Measurements from ENCODE around the gene PTK6.

PTK6 gene

DNA sequence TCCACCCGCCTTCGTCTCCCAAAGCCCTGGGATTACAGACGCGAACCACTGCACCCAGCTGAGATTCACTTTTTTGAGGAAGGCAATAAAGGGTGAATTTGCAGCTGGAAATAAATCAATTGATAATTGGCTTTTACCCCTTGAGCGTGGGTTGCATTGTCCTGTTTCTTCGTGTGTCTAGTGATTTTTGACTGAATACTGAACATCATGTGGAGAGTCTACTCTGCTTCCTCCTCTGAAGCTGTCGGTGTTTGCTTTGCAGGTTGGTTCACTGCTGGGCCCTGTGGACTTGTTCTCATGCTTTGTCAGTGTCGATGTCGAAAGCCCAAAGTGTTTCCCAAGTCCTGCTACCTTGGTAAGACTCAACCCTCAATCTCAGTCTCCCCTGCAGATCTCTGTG, 32.5 kb downstream of the PTK6 start:
- TF ChIP-seq POLR2AphosphoS5 (IDR thresholded peaks at IDR 0.05; ENCODE audit: low read depth) (no peak), SPI1 (IDR thresholded peaks at IDR 0.05; ENCODE audit: borderline replicate concordance, low read depth) (no peak), GABPA (IDR thresholded peaks at IDR 0.05; ENCODE audit: low read depth) (no peak)
- TF ChIP-seq, protein P1, sequence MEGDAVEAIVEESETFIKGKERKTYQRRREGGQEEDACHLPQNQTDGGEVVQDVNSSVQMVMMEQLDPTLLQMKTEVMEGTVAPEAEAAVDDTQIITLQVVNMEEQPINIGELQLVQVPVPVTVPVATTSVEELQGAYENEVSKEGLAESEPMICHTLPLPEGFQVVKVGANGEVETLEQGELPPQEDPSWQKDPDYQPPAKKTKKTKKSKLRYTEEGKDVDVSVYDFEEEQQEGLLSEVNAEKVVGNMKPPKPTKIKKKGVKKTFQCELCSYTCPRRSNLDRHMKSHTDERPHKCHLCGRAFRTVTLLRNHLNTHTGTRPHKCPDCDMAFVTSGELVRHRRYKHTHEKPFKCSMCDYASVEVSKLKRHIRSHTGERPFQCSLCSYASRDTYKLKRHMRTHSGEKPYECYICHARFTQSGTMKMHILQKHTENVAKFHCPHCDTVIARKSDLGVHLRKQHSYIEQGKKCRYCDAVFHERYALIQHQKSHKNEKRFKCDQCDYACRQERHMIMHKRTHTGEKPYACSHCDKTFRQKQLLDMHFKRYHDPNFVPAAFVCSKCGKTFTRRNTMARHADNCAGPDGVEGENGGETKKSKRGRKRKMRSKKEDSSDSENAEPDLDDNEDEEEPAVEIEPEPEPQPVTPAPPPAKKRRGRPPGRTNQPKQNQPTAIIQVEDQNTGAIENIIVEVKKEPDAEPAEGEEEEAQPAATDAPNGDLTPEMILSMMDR (IDR thresholded peaks at IDR 0.05; ENCODE audit: insufficient read depth, low read length): no peak
- TF ChIP-seq, protein P2, sequence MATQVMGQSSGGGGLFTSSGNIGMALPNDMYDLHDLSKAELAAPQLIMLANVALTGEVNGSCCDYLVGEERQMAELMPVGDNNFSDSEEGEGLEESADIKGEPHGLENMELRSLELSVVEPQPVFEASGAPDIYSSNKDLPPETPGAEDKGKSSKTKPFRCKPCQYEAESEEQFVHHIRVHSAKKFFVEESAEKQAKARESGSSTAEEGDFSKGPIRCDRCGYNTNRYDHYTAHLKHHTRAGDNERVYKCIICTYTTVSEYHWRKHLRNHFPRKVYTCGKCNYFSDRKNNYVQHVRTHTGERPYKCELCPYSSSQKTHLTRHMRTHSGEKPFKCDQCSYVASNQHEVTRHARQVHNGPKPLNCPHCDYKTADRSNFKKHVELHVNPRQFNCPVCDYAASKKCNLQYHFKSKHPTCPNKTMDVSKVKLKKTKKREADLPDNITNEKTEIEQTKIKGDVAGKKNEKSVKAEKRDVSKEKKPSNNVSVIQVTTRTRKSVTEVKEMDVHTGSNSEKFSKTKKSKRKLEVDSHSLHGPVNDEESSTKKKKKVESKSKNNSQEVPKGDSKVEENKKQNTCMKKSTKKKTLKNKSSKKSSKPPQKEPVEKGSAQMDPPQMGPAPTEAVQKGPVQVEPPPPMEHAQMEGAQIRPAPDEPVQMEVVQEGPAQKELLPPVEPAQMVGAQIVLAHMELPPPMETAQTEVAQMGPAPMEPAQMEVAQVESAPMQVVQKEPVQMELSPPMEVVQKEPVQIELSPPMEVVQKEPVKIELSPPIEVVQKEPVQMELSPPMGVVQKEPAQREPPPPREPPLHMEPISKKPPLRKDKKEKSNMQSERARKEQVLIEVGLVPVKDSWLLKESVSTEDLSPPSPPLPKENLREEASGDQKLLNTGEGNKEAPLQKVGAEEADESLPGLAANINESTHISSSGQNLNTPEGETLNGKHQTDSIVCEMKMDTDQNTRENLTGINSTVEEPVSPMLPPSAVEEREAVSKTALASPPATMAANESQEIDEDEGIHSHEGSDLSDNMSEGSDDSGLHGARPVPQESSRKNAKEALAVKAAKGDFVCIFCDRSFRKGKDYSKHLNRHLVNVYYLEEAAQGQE (IDR thresholded peaks at IDR 0.05; ENCODE audit: insufficient replicate concordance, low read depth): no peak
- Histone ChIP-seq H3K4me3 (replicated peaks; ENCODE audit: insufficient read depth, low read length) (no peak overlapping the region), H3K27ac (replicated peaks) (no peak overlapping the region), H3K27me3 (ENCODE audit: insufficient read depth, poor library complexity, severe bottlenecking) (peaks cover 4% of the 10 kb centered on the region)
- DNase-seq (ENCODE audit: low read depth in 1 of 2, low spot score in 1 of 2): no peak

DNA sequence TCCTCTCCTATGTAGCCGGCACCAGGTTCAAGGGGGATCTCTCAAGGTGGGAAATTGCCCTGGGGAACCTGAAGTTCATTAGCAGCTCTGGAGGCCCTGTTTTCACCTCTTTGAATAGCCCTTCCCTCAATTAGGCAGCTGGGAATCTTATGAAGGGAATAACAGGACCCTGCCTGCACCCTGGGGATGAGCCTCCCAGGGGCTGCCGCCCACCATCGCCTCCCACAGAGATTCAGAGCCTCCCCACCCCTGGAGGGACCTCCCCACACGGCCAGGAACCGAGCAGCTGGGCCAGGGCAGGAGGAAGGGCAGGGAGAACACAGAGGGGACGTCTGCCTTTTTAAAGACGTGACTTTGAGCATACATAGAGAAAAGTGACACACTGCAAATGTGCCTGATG, 33.7 kb downstream of the PTK6 start:
- Histone ChIP-seq H3K4me3 (replicated peaks; ENCODE audit: insufficient read depth, low read length) (no peak overlapping the region), H3K27me3 (ENCODE audit: insufficient read depth, poor library complexity, severe bottlenecking) (peaks cover 9% of the 10 kb centered on the region), H3K27ac (replicated peaks) (no peak overlapping the region)
- TF ChIP-seq, protein P1 (IDR thresholded peaks at IDR 0.05; ENCODE audit: insufficient read depth, low read length): no peak
- no peak for TF ChIP-seq POLR2AphosphoS5 (IDR thresholded peaks at IDR 0.05; ENCODE audit: low read depth)
- TF ChIP-seq, protein P2 (IDR thresholded peaks at IDR 0.05; ENCODE audit: insufficient replicate concordance, low read depth): no peak
- TF ChIP-seq SPI1 (IDR thresholded peaks at IDR 0.05; ENCODE audit: borderline replicate concordance, low read depth): no peak
- TF ChIP-seq GABPA (IDR thresholded peaks at IDR 0.05; ENCODE audit: low read depth): no peak
- no peak for DNase-seq (ENCODE audit: low read depth in 1 of 2, low spot score in 1 of 2)

DNA sequence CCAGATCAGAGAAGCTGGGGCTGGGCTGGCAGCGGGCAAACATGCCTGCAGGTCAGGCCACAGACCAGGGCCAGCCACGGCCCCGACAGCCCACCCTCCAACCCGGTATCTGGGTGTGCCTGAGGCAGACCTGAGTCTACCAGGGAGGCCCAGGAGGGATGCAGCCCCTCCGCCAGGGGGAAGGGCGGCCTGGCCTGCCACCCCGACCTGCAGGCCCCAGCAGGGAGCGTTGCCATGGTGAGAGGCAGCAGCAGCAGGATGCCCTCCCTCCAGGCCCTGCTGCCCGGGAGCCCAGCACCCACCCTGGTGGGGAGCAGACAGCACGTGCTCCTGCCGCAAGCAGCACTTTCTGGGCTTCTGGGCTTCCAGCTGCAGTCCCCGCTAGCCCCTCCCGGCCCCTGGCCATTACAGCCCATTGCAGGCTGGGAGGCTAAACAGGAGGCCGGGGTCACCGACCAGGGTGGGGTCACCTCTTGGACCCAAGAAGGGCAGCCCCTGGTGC, 34.5 kb downstream of the PTK6 start:
- H3K4me3 ChIP-seq (replicated peaks; ENCODE audit: insufficient read depth, low read length): no peak overlapping the region
- TF ChIP-seq, protein P1 (IDR thresholded peaks at IDR 0.05; ENCODE audit: insufficient read depth, low read length): no peak
- TF ChIP-seq, protein P2 (IDR thresholded peaks at IDR 0.05; ENCODE audit: insufficient replicate concordance, low read depth): no peak
- TF ChIP-seq POLR2AphosphoS5 (IDR thresholded peaks at IDR 0.05; ENCODE audit: low read depth): no peak
- TF ChIP-seq GABPA (IDR thresholded peaks at IDR 0.05; ENCODE audit: low read depth): no peak
- no peak for TF ChIP-seq SPI1 (IDR thresholded peaks at IDR 0.05; ENCODE audit: borderline replicate concordance, low read depth)
- no peak overlapping the region for H3K27ac ChIP-seq (replicated peaks)
- no peak for DNase-seq (ENCODE audit: low read depth in 1 of 2, low spot score in 1 of 2)
- peaks cover 17% of the 10 kb centered on the region for H3K27me3 ChIP-seq (ENCODE audit: insufficient read depth, poor library complexity, severe bottlenecking)
